Activated naive CD8-positive, alpha-beta T cell (primary cell): ENCODE results near the gene TRIM66.

Source experiments
- H3K27ac Mint-ChIP-seq: one replicate; pipeline ENCODE4 v1.8.0; 2021; ENCODE audit warnings: mixed read lengths
- H3K27me3 Mint-ChIP-seq: one replicate; pipeline ENCODE4 v1.8.0; 2021; ENCODE audit warnings: mixed read lengths
- H3K36me3 Mint-ChIP-seq: one replicate; pipeline ENCODE4 v1.8.0; 2021; ENCODE audit warnings: mixed read lengths
- H3K4me1 Mint-ChIP-seq: one replicate; pipeline ENCODE4 v1.8.0; 2021; ENCODE audit warnings: low read depth, mixed read lengths
- H3K4me3 Mint-ChIP-seq: one replicate; pipeline ENCODE4 v1.8.0; 2021; ENCODE audit warnings: mild to moderate bottlenecking, mixed read lengths
- H3K9me3 Mint-ChIP-seq: one replicate; pipeline ENCODE4 v1.8.0; 2021; ENCODE audit warnings: low read depth, mixed read lengths

Gene TRIM66

GRCh38 chr11:8567602-8568198, 114.8 kb downstream of the TRIM66 start:
- peaks cover 10% of the 10 kb centered on the region for H3K27me3 Mint-ChIP-seq
- no peaks in the 10 kb centered on the region for H3K9me3 Mint-ChIP-seq
- H3K27ac Mint-ChIP-seq: no peak overlapping the region
- H3K4me1 Mint-ChIP-seq: peaks cover 2% of the 10 kb centered on the region
- H3K4me3 Mint-ChIP-seq: no peak overlapping the region
- H3K36me3 Mint-ChIP-seq: no peaks in the 10 kb centered on the region

- no peak overlapping the region for H3K27ac Mint-ChIP-seq
- H3K9me3 Mint-ChIP-seq: no peaks in the 10 kb centered on the region
- H3K27me3 Mint-ChIP-seq: peaks cover 13% of the 10 kb centered on the region
- peaks cover 2% of the 10 kb centered on the region for H3K4me1 Mint-ChIP-seq
- H3K4me3 Mint-ChIP-seq: no peak overlapping the region
- H3K36me3 Mint-ChIP-seq: no peaks in the 10 kb centered on the region
Observed at GRCh38 chr11:8566613-8567210, 115.8 kb downstream of the TRIM66 start.

GRCh38 chr11:8564526-8564925, 117.9 kb downstream of the TRIM66 start:
- H3K9me3 Mint-ChIP-seq: no peaks in the 10 kb centered on the region
- H3K27ac Mint-ChIP-seq: no peak overlapping the region
- no peaks in the 10 kb centered on the region for H3K36me3 Mint-ChIP-seq
- H3K27me3 Mint-ChIP-seq: peaks cover 10% of the 10 kb centered on the region
- H3K4me1 Mint-ChIP-seq: peaks cover 2% of the 10 kb centered on the region
- H3K4me3 Mint-ChIP-seq: no peak overlapping the region
